Measurements from ENCODE around the gene OCIAD1.
A peak's percentile ranks its signal among the peaks of the same experiment; 100 is the strongest.

DNA sequence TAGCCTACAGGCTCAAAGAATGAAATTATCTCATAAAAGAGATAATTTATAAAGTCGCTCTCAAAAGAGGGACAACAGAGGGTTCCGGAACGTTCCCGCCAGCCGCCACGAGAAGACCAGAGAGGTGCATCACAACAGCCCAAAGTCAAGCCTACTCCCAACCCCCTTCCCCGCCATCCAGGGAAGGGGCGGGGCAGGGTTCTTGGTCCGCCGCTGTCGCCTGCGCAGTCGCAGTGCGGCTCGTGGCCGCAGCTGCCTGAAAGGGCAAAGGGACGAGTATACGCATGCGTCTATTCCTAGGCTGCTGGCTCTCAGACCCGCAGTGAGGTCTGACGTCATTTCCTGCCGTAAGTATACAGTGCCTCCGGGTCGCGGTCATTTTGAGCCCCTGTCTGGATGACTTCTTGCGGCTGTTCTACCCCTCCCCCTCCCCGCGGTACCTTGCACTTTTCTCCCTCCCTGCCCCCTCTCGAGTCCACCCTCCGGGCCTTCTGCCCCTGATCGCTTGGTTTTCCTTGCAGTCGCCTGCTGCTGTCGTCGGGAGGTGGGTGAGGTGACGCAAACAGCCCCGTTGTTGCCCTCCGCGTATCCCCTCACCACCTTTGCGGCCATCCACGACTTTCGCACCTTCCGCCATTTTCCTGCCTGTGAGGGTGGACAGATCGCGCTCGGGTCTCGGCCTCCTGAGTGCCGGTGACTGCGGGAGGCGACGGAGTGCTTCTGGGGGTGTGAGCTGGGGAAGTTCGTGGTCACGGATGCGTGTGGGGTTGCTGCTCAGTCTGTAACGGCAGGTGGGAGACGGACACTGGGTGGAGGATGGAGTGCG is at the start of gene OCIAD1:
- TF ChIP-seq, protein P1, sequence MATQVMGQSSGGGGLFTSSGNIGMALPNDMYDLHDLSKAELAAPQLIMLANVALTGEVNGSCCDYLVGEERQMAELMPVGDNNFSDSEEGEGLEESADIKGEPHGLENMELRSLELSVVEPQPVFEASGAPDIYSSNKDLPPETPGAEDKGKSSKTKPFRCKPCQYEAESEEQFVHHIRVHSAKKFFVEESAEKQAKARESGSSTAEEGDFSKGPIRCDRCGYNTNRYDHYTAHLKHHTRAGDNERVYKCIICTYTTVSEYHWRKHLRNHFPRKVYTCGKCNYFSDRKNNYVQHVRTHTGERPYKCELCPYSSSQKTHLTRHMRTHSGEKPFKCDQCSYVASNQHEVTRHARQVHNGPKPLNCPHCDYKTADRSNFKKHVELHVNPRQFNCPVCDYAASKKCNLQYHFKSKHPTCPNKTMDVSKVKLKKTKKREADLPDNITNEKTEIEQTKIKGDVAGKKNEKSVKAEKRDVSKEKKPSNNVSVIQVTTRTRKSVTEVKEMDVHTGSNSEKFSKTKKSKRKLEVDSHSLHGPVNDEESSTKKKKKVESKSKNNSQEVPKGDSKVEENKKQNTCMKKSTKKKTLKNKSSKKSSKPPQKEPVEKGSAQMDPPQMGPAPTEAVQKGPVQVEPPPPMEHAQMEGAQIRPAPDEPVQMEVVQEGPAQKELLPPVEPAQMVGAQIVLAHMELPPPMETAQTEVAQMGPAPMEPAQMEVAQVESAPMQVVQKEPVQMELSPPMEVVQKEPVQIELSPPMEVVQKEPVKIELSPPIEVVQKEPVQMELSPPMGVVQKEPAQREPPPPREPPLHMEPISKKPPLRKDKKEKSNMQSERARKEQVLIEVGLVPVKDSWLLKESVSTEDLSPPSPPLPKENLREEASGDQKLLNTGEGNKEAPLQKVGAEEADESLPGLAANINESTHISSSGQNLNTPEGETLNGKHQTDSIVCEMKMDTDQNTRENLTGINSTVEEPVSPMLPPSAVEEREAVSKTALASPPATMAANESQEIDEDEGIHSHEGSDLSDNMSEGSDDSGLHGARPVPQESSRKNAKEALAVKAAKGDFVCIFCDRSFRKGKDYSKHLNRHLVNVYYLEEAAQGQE (IDR thresholded peaks at IDR 0.05; ENCODE audit: low read depth): no peak
- peak; percentile 78 for TF ChIP-seq TAF1 (IDR thresholded peaks at IDR 0.05; ENCODE audit: low read depth)
- TF ChIP-seq EP300 (IDR thresholded peaks at IDR 0.05; ENCODE audit: borderline replicate concordance): no peak
- TF ChIP-seq EGR1 (IDR thresholded peaks at IDR 0.05): no peak
- 0 out of 2 replicates have a peak, but pooled peaks have one; percentile 19 for TF ChIP-seq FOXM1 (IDR thresholded peaks at IDR 0.05; ENCODE audit: borderline replicate concordance, low read depth)
- TF ChIP-seq RAD21 (IDR thresholded peaks at IDR 0.05; ENCODE audit: low read depth): no peak
- TF ChIP-seq ZBTB7A (IDR thresholded peaks at IDR 0.05; ENCODE audit: low read depth): no peak
- TF ChIP-seq CEBPB (IDR thresholded peaks at IDR 0.05): no peak
- TF ChIP-seq MAX (IDR thresholded peaks at IDR 0.05): peak; percentile 62
- peak; percentile 93 for TF ChIP-seq YY1 (IDR thresholded peaks at IDR 0.05; ENCODE audit: low read depth)
- 0 out of 2 replicates have a peak, but pooled peaks have one; percentile 58 for TF ChIP-seq CREB1 (IDR thresholded peaks at IDR 0.05; ENCODE audit: low read depth)
- TF ChIP-seq, protein P2, sequence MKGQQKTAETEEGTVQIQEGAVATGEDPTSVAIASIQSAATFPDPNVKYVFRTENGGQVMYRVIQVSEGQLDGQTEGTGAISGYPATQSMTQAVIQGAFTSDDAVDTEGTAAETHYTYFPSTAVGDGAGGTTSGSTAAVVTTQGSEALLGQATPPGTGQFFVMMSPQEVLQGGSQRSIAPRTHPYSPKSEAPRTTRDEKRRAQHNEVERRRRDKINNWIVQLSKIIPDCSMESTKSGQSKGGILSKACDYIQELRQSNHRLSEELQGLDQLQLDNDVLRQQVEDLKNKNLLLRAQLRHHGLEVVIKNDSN (IDR thresholded peaks at IDR 0.05): no peak
- peak; percentile 69 for TF ChIP-seq TCF12 (IDR thresholded peaks at IDR 0.05; ENCODE audit: low read depth)
- TF ChIP-seq NFIC (IDR thresholded peaks at IDR 0.05): no peak
